Anterior cingulate cortex (tissue), 58 donors: ENCODE measurements around the gene PCSK9.
A peak's percentile ranks its signal among the peaks of the same experiment; 100 is the strongest.

Source experiments
- DNase-seq, 58 donors: peaks; one replicate each; lab custom pipeline; 2025; lab: John Stamatoyannopoulos, UW

PCSK9 gene

GRCh38 chr1:55057270-55057955 lies 18.1 kb downstream of the PCSK9 start:
- DNase-seq = no peak

- no peak for DNase-seq
Measured at GRCh38 chr1:55057956-55058298, 18.6 kb downstream of the PCSK9 start.

- DNase-seq = no peak
Measured at GRCh38 chr1:55059302-55060132, 20.2 kb downstream of the PCSK9 start.

- DNase-seq = no peak
Measured at GRCh38 chr1:55060133-55060999, 21.0 kb downstream of the PCSK9 start.

GRCh38 chr1:55061000-55061705 lies 21.8 kb downstream of the PCSK9 start:
- DNase-seq = no peak

- DNase-seq = no peak
Measured at GRCh38 chr1:55061706-55062321, 22.5 kb downstream of the PCSK9 start.

- no peak for DNase-seq
Measured at GRCh38 chr1:55062801-55063576, 23.6 kb downstream of the PCSK9 start.

- DNase-seq = no peak
Measured at GRCh38 chr1:55063577-55063942, 24.2 kb downstream of the PCSK9 start.

GRCh38 chr1:55064071-55064581 lies 24.8 kb downstream of the PCSK9 start:
- peak in 13 of 58 donors; percentile 11 to 64 (median 22) for DNase-seq

GRCh38 chr1:55064861-55065263 lies 25.5 kb downstream of the PCSK9 start:
- DNase-seq = peak in 3 of 58 donors; percentile 6 to 11 (median 10)

- DNase-seq = no peak
Measured at GRCh38 chr1:55065648-55066047, 26.3 kb downstream of the PCSK9 start.

GRCh38 chr1:55067022-55067778 lies 27.9 kb downstream of the PCSK9 start:
- peak in 57 of 58 donors; percentile 18 to 93 (median 77) for DNase-seq

- no peak for DNase-seq
Measured at GRCh38 chr1:55067914-55068313, 28.6 kb downstream of the PCSK9 start.

GRCh38 chr1:55068638-55069037 lies 29.3 kb downstream of the PCSK9 start:
- DNase-seq = peak in 1 of 58 donors; percentile 15

- DNase-seq = no peak
Measured at GRCh38 chr1:55069280-55069679, 29.9 kb downstream of the PCSK9 start.

- DNase-seq = peak in 14 of 58 donors; percentile 14 to 62 (median 32)
Measured at GRCh38 chr1:55070293-55071164, 31.2 kb downstream of the PCSK9 start.

- peak in 4 of 58 donors; percentile 2 to 31 (median 12) for DNase-seq
Measured at GRCh38 chr1:55071477-55071876, 32.1 kb downstream of the PCSK9 start.
